Uterus (tissue), 2 donors: Measurements from ENCODE around the gene RSPH6A.

Experiments
- POLR2A ChIP-seq, 2 donors: fragments of 450-650 bp; IDR thresholded peaks; one replicate each; pipeline ENCODE4 v1.6.1; 2016; ENCODE audit warnings: antibody characterized with exemption in 2 of 2, mild to moderate bottlenecking in 1 of 2, moderate library complexity in 1 of 2
- TF ChIP-seq, protein P1 (sequence below), 4 experiments: fragments of 200-600 bp in 2 of 4; fragments of 450-650 bp in 2 of 4; sonication (generic) in 2 of 4; IDR thresholded peaks; one replicate each; pipeline ENCODE4 v1.5.1; 2016 to 2019; ENCODE audit warnings: antibody characterized with exemption in 4 of 4, mild to moderate bottlenecking in 2 of 4, moderate library complexity in 1 of 4

DNA sequence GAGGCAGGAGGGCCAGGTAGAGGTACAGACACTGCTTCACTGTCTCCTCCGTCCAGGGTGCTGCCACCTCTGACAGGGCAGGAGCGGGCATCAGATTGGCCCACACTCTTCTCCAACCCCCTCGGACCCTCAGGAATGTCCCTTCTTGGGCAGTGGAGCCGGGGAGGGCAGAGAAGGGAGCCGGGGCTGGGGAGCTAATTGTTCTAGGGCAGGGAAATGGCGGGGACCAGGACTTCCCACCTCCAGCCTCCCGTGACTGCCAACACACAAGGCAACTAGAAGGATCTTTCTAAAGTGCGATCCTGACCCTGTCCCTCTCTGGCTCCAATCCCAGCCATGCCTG is 10.1 kb upstream of the RSPH6A start:
- TF ChIP-seq, protein P1, sequence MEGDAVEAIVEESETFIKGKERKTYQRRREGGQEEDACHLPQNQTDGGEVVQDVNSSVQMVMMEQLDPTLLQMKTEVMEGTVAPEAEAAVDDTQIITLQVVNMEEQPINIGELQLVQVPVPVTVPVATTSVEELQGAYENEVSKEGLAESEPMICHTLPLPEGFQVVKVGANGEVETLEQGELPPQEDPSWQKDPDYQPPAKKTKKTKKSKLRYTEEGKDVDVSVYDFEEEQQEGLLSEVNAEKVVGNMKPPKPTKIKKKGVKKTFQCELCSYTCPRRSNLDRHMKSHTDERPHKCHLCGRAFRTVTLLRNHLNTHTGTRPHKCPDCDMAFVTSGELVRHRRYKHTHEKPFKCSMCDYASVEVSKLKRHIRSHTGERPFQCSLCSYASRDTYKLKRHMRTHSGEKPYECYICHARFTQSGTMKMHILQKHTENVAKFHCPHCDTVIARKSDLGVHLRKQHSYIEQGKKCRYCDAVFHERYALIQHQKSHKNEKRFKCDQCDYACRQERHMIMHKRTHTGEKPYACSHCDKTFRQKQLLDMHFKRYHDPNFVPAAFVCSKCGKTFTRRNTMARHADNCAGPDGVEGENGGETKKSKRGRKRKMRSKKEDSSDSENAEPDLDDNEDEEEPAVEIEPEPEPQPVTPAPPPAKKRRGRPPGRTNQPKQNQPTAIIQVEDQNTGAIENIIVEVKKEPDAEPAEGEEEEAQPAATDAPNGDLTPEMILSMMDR (IDR thresholded peaks at IDR 0.05), result no peak
- TF ChIP-seq POLR2A (IDR thresholded peaks at IDR 0.05), result no peak
